Measurements from ENCODE around the gene GCGR.

- TF ChIP-seq POLR2AphosphoS5 (IDR thresholded peaks at IDR 0.05) (no peak), CTCF (IDR thresholded peaks at IDR 0.05) (no peak)
These were observed 11.0 kb downstream of the GCGR start for GRCh38 chr17:81814748-81815645.
